Smooth muscle cell (in vitro differentiated cells): Measurements from ENCODE around the gene SNRNP35. TPM values are rescaled to one million over a fixed set of nuclear protein-coding genes. Genes with fewer than 3 reads are reported as not detected.

Experiments
- DNase-seq: peaks from one replicate; lab custom pipeline; 2025; ENCODE audit not compliant: unreplicated experiment; lab: John Stamatoyannopoulos, UW
- H2AFZ ChIP-seq: fragments of 200-600 bp; sonication (generic); 2 replicates; pipeline ENCODE4 v1.6.0; 2016; ENCODE audit warnings: antibody characterized with exemption, low read depth, mild to moderate bottlenecking
- H3F3A ChIP-seq: fragments of 200-600 bp; sonication (generic); 2 replicates; pipeline ENCODE4 v1.6.0; 2017; ENCODE audit warnings: antibody characterized with exemption, low read depth
- H3K27ac ChIP-seq: fragments of 200-600 bp; sonication (generic); 2 replicates; pipeline ENCODE4 v1.5.1; 2016; ENCODE audit warnings: low read depth, mild to moderate bottlenecking
- H3K27me3 ChIP-seq: fragments of 200-600 bp; sonication (generic); 2 replicates; pipeline ENCODE4 v1.6.1; 2016; ENCODE audit warnings: low read depth, mild to moderate bottlenecking
- H3K36me3 ChIP-seq: fragments of 200-600 bp; sonication (generic); 2 replicates; pipeline ENCODE4 v1.5.1; 2016; ENCODE audit warnings: low read depth
- H3K4me1 ChIP-seq: fragments of 200-600 bp; sonication (generic); 2 replicates; pipeline ENCODE4 v1.5.1; 2016; ENCODE audit warnings: low read depth
- H3K4me2 ChIP-seq: fragments of 200-600 bp; sonication (generic); 2 replicates; pipeline ENCODE4 v1.6.0; 2016; ENCODE audit warnings: mild to moderate bottlenecking
- H3K4me3 ChIP-seq: fragments of 200-600 bp; sonication (generic); 2 replicates; pipeline ENCODE4 v1.5.1; 2016; ENCODE audit warnings: mild to moderate bottlenecking
- H3K79me2 ChIP-seq: fragments of 200-600 bp; sonication (generic); 2 replicates; pipeline ENCODE4 v1.6.0; 2016; ENCODE audit warnings: low read depth, mild to moderate bottlenecking
- H3K9ac ChIP-seq: fragments of 200-600 bp; sonication (generic); 2 replicates; pipeline ENCODE4 v1.6.0; 2016; ENCODE audit warnings: low read depth
- H3K9me3 ChIP-seq: fragments of 200-600 bp; sonication (generic); replicated peaks from 2 replicates; pipeline ENCODE4 v1.5.1; 2016; ENCODE audit warnings: low read depth
- H4K20me1 ChIP-seq: fragments of 200-600 bp; sonication (generic); 2 replicates; pipeline ENCODE4 v1.6.0; 2016; ENCODE audit warnings: low read depth
- CTCF ChIP-seq: fragments of 200-600 bp; sonication (generic); IDR thresholded peaks from 2 replicates; pipeline ENCODE4 v1.5.1; 2017; ENCODE audit warnings: borderline replicate concordance, mild to moderate bottlenecking, antibody characterized with exemption; ENCODE audit not compliant: insufficient read depth, poor library complexity, severe bottlenecking
- WGBS: methylation state at CpG from one replicate; pipeline ENCODE4 v1.1.7; 2016; ENCODE audit warnings: low lambda C conversion rate; 5-methylcytosine and 5-hydroxymethylcytosine counted together
- polyA plus RNA-seq: library from polyadenylated mRNA; unstranded; fragments of >200 nt; fragmentation: Nextera tagmentation; extraction: Ambion mirVana; gene quantifications from 2 replicates; pipeline ENCODE4 v1.2.1, GENCODE V29; 2016
- total RNA-seq: library from RNA; depleted of rRNA; stranded (reverse); fragments of >200 nt; gene quantifications from 2 replicates; pipeline ENCODE4 v1.2.3, GENCODE V29; 2014

SNRNP35 gene
- total and polyA plus RNA-seq, 2 experiments from 2014 or later = 3.8 to 21.7 TPM

GRCh38 chr12:123498126-123498825 lies 40.3 kb downstream of the SNRNP35 start:
- Histone ChIP-seq H2AFZ (no peak overlapping the region), H4K20me1 (peaks cover 6% of the 10 kb centered on the region), H3K79me2 (no peaks in the 10 kb centered on the region), H3K4me2 (no peak overlapping the region), H3K27ac (no peak overlapping the region), H3F3A (no peaks in the 10 kb centered on the region), H3K4me3 (no peak overlapping the region), H3K36me3 (no peaks in the 10 kb centered on the region), H3K4me1 (peaks cover 3% of the 10 kb centered on the region), H3K27me3 (no peaks in the 10 kb centered on the region), H3K9ac (no peak overlapping the region), H3K9me3 (no peaks in the 10 kb centered on the region)
- no peak for DNase-seq
- 96% methylated on average over 13 of the region's 13 CpGs for WGBS
- TF ChIP-seq CTCF = no peak

- Histone ChIP-seq H3K4me1 (peaks cover 3% of the 10 kb centered on the region), H3K79me2 (no peaks in the 10 kb centered on the region), H3K4me3 (no peak overlapping the region), H3K36me3 (no peaks in the 10 kb centered on the region), H3K4me2 (no peak overlapping the region), H4K20me1 (peaks cover 6% of the 10 kb centered on the region), H3K9me3 (no peaks in the 10 kb centered on the region), H3F3A (no peaks in the 10 kb centered on the region), H3K27ac (no peak overlapping the region), H3K9ac (no peak overlapping the region), H2AFZ (no peak overlapping the region), H3K27me3 (no peaks in the 10 kb centered on the region)
- no peak for DNase-seq
- no peak for TF ChIP-seq CTCF
- WGBS = 94% methylated on average over 16 of the region's 16 CpGs
Measured at GRCh38 chr12:123499332-123499731, 41.4 kb downstream of the SNRNP35 start.

GRCh38 chr12:123502163-123502704 lies 44.3 kb downstream of the SNRNP35 start:
- H3K36me3 ChIP-seq = no peaks in the 10 kb centered on the region
- 95% methylated on average over 12 of the region's 12 CpGs for WGBS
- H3K27ac ChIP-seq = no peak overlapping the region
- H3K9me3 ChIP-seq = no peaks in the 10 kb centered on the region
- no peak for DNase-seq
- no peaks in the 10 kb centered on the region for H3K79me2 ChIP-seq
- no peak overlapping the region for H3K4me3 ChIP-seq
- no peaks in the 10 kb centered on the region for H3F3A ChIP-seq
- peaks cover 6% of the 10 kb centered on the region for H4K20me1 ChIP-seq
- H3K4me1 ChIP-seq = peaks cover 3% of the 10 kb centered on the region
- TF ChIP-seq CTCF = no peak
- no peak overlapping the region for H2AFZ ChIP-seq
- no peak overlapping the region for H3K9ac ChIP-seq
- no peaks in the 10 kb centered on the region for H3K27me3 ChIP-seq
- H3K4me2 ChIP-seq = no peak overlapping the region
